NCI-H2196 (cell line): ENCODE results near the gene TRIM63.

Experiments used
- DNase-seq: peaks from one replicate; lab custom pipeline; 2025; ENCODE audit not compliant: unreplicated experiment; lab: John Stamatoyannopoulos, UW

The TRIM63 gene

DNA sequence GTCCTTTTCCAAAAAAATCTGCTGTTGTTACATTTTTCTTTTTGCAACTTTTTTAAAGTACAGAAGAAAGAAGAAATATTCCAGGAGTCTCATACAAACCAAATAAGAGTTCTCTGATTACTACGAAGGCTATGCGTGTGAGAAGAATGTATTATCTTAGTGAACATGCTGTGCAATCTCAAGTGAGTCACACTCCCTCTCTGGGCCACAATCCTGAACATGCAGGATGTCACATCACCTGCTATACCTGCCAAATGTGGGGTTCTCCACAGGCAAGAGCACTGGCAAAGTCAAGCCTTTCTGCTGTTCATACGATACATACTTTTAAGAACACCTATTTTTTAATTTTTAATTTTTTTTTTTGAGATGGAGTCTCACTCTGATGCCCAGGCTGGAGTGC is 21.7 kb upstream of the TRIM63 start:
- DNase-seq: no peak

DNA sequence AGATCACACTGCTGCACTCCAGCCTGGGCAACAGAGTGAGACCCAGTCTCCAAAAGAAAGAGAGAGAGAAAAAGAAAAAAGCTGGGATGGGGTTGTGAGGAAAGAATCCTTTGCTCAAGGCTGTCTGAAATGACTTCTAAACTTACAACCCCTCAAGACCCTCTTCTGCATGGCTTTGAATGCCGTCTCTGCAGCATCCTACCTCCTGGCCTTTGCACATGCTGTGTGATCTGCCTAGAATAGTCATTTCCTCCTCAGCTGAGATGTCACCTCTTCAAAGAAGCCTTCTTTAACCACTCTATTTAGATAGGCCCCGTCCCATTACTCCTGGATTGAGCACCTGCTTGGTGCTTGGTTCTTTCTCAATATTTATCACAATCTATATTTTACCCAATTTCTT is 17.4 kb upstream of the TRIM63 start:
- DNase-seq: no peak

- DNase-seq: peak; percentile 16
These were observed 16.7 kb upstream of the TRIM63 start for GRCh38 chr1:26084091-26084561.

- no peak for DNase-seq
These were observed 15.8 kb upstream of the TRIM63 start for GRCh38 chr1:26083208-26083607.

DNA sequence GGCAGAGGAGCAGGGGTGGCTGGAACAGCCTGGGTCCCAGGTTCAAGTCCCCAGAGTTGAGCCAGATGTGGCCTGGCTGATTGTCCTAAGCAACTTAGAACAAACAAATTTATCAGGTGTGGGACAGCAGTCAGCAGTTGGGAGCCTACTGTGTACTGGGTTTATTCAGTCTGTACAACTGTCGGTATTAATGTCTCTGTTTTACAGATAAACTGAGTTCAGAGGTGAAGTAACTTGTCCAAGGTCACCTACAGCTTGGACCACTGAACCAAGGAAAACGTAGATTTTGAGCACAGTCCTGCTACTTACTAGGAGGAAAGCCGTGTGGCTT is 14.6 kb upstream of the TRIM63 start:
- no peak for DNase-seq

DNA sequence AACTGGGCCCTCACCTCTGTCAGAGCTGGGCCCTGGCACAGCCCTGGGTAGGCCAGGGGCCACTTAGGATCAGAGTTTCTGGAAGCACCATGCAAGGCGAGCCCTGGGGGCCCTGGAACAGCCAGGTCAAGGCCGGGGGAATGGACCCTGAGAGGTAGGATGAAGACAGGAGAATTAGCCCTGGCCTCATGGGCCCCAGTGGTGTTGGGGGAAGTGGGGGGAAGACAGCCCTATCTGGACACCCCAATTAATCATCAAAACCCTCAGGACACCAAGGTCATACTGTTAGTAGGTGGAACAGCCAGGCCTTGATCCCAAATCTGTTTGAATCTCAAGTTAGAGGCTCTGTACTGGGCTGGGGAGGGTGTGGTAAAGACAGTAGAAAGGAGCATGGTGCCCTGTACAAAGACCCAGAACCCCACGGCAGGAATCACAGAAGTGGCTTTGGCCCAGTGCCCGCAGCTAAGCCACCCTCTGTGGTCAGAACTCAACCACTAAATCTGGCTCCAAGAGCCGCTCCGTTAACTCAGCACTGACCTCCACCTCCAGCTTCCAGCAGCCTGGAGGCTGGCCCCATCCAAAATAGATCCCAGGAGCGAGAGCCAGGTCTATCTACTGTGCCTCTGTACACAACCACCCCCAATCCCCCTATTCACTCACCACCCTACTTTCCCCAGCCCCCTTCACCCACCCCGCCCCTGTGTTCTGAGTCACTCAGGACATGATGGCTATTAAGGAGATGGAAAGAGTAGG is 14.0 kb upstream of the TRIM63 start:
- no peak for DNase-seq

DNA sequence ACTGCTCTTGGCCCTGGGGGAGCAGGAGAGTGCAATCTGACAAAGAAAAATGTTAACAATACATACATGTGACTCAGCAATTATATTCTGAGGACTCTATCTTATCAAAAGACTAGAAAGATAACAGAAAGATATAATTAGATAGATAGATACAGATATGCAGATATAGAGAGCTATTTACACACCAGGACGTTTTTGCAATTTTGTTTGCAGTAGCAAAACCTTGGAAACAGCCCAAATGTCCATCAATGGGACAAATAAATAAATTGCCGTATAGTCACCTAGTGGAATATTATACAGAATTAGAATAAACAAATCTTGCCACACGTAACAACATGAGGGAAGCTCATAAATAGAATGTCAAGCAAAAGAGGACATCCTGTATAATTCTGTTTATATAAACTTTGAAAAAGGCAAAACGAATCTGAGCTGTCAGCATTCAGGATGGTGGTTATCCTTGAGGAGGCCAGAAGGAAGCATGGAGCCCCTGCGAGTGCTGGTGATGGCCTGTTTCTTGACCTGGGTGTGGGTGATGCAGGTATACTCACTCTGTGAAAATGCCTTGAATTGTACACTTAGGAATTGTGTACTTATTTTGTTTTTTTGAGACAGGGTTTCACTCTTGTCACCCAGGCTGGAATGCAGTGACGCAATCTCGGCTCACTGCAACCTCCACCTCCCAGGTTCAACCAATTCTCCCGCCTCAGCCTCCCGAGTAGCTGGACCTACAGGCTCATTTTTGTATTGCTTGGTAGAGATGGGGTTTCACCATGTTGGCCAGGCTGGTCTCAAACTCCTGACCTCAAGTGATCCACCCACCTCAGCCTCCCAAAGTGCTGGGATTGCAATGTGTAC is 12.8 kb upstream of the TRIM63 start:
- no peak for DNase-seq

DNA sequence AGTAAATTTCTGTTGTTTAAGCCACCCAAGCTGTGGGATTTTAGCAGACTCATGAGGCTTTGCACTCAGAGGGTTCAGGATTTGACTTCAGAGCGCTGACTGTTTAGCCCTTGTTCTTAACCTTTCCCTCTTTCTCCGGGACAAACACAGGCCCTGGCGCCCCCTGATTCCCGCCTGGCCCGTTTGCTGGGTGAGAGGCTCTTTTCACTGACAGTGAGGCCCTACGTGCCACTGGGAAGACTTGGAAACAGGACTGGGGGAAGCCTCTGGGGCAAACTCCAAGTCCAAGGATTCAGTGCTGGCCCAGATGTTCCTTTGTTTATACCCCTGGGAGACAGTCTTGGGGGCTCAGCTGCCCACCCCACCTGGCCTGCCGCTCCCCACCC is 11.7 kb upstream of the TRIM63 start:
- no peak for DNase-seq

DNA sequence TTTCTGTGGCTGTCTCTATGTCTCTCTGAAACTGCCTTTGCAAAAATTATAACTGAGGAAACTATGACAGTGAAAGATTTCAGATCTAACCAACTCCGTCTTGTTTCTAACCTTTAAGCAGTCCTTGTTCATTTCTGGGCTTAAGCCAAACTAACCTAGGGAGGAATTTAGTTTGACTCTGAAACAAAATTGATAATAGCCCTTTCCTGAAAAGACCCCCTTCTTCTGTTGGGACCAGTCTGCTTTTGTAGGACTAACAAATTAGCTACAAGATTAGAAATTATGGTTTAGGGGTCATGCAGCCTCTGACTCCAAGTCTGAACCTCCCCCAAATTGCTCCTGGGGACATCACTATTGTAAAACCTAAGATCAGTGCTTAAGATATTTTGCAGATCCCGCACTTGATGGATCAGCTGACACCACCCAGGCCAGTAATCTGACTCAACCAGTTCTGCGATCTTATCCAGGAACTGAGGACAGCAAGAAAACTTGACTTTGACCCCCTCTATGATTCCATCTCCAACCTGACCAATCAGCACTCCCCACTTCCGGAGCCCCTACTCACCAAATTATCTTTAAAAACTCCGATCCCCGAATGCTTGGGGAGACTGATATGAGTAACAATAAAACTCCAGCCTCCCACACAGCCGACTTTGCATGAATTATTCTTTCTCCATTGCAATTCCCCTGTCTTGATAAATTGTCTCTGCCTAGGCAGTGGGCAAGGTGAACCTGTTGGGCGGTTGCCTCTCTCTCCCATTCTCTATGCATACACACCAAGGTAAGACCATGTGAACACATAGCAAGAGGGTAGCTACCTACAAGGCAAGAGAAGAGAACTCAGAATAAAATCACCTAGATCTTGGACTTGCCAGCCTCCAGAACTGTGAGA is 11.1 kb upstream of the TRIM63 start:
- no peak for DNase-seq

DNA sequence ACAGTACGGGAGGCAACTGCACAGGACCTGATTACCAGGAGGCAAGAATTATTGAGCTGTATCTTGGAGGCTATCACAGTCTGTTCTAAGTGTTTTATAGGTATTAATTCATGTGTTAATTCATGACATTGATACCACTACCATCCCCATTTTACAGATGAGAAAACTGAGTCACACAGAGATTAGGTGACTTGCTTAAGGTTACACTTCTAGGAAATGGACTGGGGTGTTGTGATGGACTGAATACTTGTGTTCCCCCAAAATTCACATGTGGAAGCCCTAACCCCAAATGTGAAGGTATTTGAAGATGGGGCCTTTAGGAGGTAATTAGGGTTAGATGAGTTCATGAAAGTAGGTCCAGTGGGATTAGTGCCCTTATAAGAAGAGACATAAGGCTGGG is 10.1 kb upstream of the TRIM63 start:
- DNase-seq: no peak

DNA sequence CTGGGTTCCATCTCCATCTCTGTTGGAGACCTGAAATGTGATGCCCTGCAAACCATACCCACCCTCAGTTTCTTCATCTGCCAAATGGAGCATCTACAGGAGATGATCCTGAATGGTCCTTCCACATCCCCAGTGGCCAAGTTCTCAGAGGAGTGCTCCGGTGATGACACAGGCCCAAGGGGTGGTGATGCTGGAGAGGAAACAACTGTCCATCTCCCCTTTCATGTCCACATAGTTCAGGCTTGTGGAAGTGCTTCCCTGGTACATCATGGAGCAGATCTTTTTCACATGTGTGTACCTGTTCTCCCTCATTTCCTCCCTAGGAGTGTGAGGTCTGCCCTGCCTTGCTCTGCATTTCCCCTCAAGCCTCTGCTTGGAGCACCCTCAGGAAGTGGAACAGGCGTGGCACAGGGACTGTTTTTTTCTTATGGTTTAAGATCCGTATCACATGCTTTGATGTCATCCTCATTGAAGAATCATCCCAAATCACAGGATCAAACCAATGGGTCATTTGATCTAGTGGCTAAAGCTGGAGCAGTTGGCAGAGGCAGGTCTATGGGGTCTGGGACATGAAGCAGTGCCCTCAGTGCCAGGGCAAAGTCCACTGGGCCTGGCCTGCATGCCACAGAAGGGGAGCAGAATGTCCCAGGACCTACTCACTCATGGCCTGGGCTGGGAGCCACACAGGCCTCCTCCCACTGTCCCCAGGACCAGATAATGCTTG is 8.2 kb upstream of the TRIM63 start:
- DNase-seq: no peak

- peak; percentile 72 for DNase-seq
These were observed 4.9 kb upstream of the TRIM63 start for GRCh38 chr1:26072305-26072704.

DNA sequence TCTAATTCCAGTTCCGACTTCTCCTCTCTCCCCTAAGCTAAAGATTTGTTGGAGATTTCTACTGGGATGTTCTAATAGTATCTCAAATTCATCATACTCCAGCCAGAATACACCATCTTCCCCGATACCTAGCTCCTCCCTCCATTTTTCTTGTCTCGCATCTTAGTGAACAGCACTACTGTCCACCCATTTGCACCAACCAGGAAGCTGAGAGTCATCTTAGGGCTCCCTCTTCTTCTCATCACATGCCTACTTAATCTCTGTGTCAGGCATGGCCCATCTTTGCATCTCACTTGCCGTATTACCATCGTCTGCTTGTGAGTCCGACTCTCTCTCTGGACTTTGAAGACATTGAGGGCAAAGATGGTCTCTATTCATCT is 3.5 kb upstream of the TRIM63 start:
- no peak for DNase-seq

- DNase-seq: no peak
These were observed 3.0 kb upstream of the TRIM63 start for GRCh38 chr1:26070296-26070962.

DNA sequence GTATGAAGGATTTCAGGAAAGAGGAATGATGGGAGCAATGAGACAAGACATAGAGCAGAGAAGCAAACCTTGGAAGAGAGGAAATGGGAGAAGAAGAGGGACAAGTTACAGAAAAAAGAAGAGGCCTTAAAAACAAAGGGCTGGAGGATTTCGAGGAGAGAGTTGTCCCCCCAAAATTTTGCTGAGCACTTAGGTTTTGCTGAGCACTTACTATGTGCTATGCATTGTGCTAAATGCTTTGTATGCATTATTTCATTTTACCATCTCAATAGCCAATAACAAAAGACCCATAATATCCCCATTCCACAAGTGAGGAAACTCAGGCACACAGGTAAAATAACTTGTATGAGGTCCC is 2.5 kb upstream of the TRIM63 start:
- no peak for DNase-seq

DNA sequence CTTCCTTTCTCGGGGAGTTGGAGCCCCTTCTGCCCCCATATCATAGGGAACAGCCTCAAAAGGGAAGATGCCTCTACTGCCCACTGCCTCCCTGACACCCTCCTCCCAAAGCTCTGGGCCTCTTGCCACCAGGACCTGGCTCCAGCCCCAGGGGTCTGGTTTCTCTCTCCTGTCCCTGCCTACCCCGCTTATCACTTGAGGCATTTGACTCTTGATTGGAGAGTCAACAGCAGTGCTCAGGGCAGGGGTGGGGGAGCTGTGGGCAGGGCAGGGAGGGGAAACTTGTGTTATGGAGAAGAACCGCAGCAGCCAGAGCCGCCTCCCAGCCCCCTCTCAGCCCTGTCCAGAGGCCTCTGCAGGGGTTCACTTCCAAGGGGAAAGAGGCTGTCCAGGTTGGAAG is 573 bp downstream of the TRIM63 start:
- DNase-seq: no peak

GRCh38 chr1:26066160-26066559 is 1.3 kb downstream of the TRIM63 start:
- no peak for DNase-seq

- DNase-seq: no peak
These were observed 2.9 kb downstream of the TRIM63 start for GRCh38 chr1:26064553-26064952.

DNA sequence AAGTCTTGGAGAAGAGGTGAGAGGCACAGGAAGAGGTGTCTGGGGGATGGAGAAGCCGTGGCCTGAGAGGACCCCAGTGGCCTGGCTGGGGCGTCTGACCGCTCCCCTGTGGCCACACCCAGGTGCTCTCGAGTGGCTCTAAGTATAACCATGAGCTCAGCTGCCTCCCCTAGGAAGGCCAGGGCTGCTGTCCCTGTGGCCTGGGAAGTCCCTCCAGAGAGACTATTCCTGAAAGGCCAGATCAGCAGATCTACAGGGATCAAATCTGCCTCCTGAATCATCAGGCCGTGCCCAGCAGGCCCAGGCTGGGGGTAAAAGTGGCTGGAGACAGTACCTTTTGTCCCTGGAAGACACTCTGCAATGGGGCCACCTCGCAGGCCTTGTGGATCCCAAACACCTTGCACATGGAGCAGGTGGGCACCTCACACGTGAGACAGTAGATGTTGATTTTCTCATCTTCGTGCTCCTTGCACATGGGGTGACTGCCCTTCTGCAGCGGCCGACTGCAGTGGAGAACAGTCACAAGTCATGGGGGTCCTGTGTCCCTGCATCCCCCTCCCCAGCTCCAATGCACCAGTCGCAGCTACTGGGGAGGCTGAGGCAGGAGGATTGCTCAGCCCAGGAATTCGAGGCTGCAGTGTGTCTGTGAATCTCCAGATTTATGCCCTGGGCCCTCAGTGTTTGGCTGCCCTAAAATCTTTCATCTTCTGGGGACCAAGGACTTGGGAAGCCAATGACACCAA is 6.4 kb downstream of the TRIM63 start:
- DNase-seq: no peak

DNA sequence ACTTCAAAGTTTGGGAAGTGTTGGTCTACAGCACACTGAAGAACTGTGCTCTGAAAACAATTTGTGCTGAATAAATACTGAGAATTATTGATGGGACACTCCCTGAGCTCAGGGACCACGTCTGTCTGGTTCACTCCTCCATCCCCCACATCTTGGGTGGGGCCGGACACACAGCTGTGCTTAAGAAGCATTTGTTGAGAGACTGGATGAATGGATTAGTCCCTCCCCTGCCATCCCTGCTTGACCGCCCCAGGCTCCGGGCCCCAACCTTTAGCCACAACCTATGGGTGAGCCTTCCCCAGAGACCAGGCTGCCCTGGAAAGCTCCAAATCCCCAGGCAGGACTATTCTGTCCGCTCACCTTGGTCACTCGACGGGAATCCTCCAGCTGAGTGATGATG is 7.5 kb downstream of the TRIM63 start:
- DNase-seq: no peak
